WI38 (cell line): ENCODE measurements around the gene USHBP1.
"Not testable (repeated sequence)": the region's sequence is repeated elsewhere in the genome, so short reads cannot be mapped to it uniquely, and the experiment has no call there.

Experiments
- H3K4me3 ChIP-seq: 2 replicates; pipeline ENCODE4 v1.5.1; 2011; ENCODE audit warnings: low read depth, mild to moderate bottlenecking, control low read depth, low read length
- CTCF ChIP-seq: IDR thresholded peaks from 2 replicates; pipeline ENCODE4 v1.5.1; 2012; ENCODE audit warnings: low read depth, mild to moderate bottlenecking, control low read depth, low read length

The USHBP1 gene

GRCh38 chr19:17303940-17304267, 39.4 kb upstream of the USHBP1 start:
- H3K4me3 ChIP-seq = no peak overlapping the region
- TF ChIP-seq CTCF = no peak

- H3K4me3 ChIP-seq = peak within 1 kb of the TSS; percentile 69
- no peak; the same call in 1 of the 2 replicates for TF ChIP-seq CTCF
Observed at GRCh38 chr19:17303167-17303939, 38.8 kb upstream of the USHBP1 start, which contains the start of gene ABHD8. Gene ABHD8 (minus strand): TSS chr19:17303425. CDS start chr19:17301616, 1,809 bp downstream.

GRCh38 chr19:17302391-17303166, 38.0 kb upstream of the USHBP1 start:
- TF ChIP-seq CTCF = no peak

GRCh38 chr19:17300992-17301619, 36.6 kb upstream of the USHBP1 start:
- H3K4me3 ChIP-seq = no peak overlapping the region
- TF ChIP-seq CTCF = no peak

More at GRCh38 chr19:17302391-17303166, 38.0 kb upstream of the USHBP1 start:
- peak overlapping the region; percentile 69 for H3K4me3 ChIP-seq

GRCh38 chr19:17296976-17297375, 32.4 kb upstream of the USHBP1 start:
- H3K4me3 ChIP-seq = no peak overlapping the region
- TF ChIP-seq CTCF = no peak

GRCh38 chr19:17296273-17296672, 31.7 kb upstream of the USHBP1 start:
- TF ChIP-seq CTCF = no peak
- no peak overlapping the region for H3K4me3 ChIP-seq

GRCh38 chr19:17295551-17295950, 31.0 kb upstream of the USHBP1 start:
- H3K4me3 ChIP-seq = not testable (repeated sequence)
